B cell (primary cell): Measurements from ENCODE around the gene EVA1A. TPM values are rescaled to one million over a fixed set of nuclear protein-coding genes. Genes with fewer than 3 reads are reported as not detected.

ENCODE experiments used
- ATAC-seq: fragments of 200-7000 bp; cut with Tn5 transposase; one replicate; pipeline ENCODE4 v1.10.0; 2021; ENCODE audit warnings: low read depth, mild to moderate bottlenecking, moderate number of reproducible peaks, moderate library complexity
- CTCF ChIA-PET: fragments of 350-600 bp; sonication (Branson Sonifier 250); formaldehyde crosslinking; loops from one replicate; lab custom pipeline; 2021; ENCODE audit warnings: antibody characterized with exemption, inconsistent platforms; lab: Charles Lee
- POLR2A ChIA-PET: fragments of 350-600 bp; sonication (Branson Sonifier 250); formaldehyde crosslinking; loops from one replicate; lab custom pipeline; 2021; ENCODE audit warnings: antibody characterized with exemption; lab: Charles Lee
- DNase-seq: peaks from one replicate; pipeline ENCODE4 v3.0.0; 2013
- H2AFZ ChIP-seq: 2 replicates; pipeline ENCODE4 v1.6.1; 2012; ENCODE audit warnings: mild to moderate bottlenecking, low read depth, low read length; ENCODE audit not compliant: insufficient read depth, poor library complexity, severe bottlenecking
- H3K27ac ChIP-seq, 2 donors: 1 replicate in 1 of 2; 2 replicates in 1 of 2; pipeline ENCODE4 v1.5.1; 2012 to 2013; ENCODE audit warnings: low read length in 2 of 2, mild to moderate bottlenecking in 2 of 2, moderate library complexity in 1 of 2
- H3K27me3 ChIP-seq, 4 experiments: fragments of 200-600 bp in 1 of 4; sonication (generic) in 1 of 4; replicated peaks in 1 of 4; 1 replicate in 2 of 4; 2 replicates in 2 of 4; pipeline versions ENCODE4 v1.6.1 to v1.7.0; 2013 to 2016; ENCODE audit warnings: low read length in 3 of 4, mild to moderate bottlenecking in 2 of 4, mixed read lengths in 1 of 4, moderate library complexity in 1 of 4; ENCODE audit not compliant: insufficient read depth in 4 of 4, control insufficient read depth in 3 of 4; ENCODE audit errors: control extremely low read depth in 1 of 4
- H3K36me3 ChIP-seq, 2 experiments: replicated peaks in 1 of 2; 1 replicate in 1 of 2; 2 replicates in 1 of 2; pipeline versions ENCODE4 v1.6.1 to v1.7.1; 2013; ENCODE audit warnings: low read length in 1 of 2; ENCODE audit not compliant: insufficient read depth in 2 of 2, control insufficient read depth in 1 of 2; ENCODE audit errors: control extremely low read depth in 1 of 2, extremely low read depth in 1 of 2
- H3K4me1 ChIP-seq, 2 donors: fragments of 200-600 bp in 1 of 2; sonication (generic) in 1 of 2; 1 replicate in 1 of 2; 2 replicates in 1 of 2; pipeline versions ENCODE4 v1.5.1 to v1.6.1; 2013 to 2017; ENCODE audit warnings: low read length in 2 of 2; ENCODE audit not compliant: control insufficient read depth in 2 of 2, insufficient read depth in 2 of 2
- H3K4me2 ChIP-seq: replicated peaks from 2 replicates; pipeline ENCODE3; 2012; ENCODE audit warnings: mild to moderate bottlenecking, low read depth, low read length; ENCODE audit not compliant: poor library complexity, severe bottlenecking
- H3K4me3 ChIP-seq, 5 experiments: fragments of 200-600 bp in 1 of 5; sonication (generic) in 1 of 5; 1 replicate in 3 of 5; 2 replicates in 2 of 5; pipeline versions ENCODE4 v1.5.1 to v1.7.0; 2011 to 2016; ENCODE audit warnings: low read length in 4 of 5, mild to moderate bottlenecking in 4 of 5, low read depth in 2 of 5, control low read depth in 1 of 5, moderate library complexity in 1 of 5; ENCODE audit not compliant: insufficient read depth in 1 of 5; ENCODE audit errors: control extremely low read depth in 1 of 5, extremely low read depth in 1 of 5
- H3K79me2 ChIP-seq: fragments of 200-600 bp; sonication (generic); one replicate; pipeline ENCODE4 v1.6.0; 2016; ENCODE audit warnings: low read length; ENCODE audit not compliant: control insufficient read depth, insufficient read depth
- H3K9ac ChIP-seq: fragments of 200-600 bp; sonication (generic); 2 replicates; pipeline ENCODE4 v1.6.1; 2017; ENCODE audit warnings: mild to moderate bottlenecking, low read length, moderate library complexity
- H3K9me3 ChIP-seq, 3 donors: one replicate each; pipeline versions ENCODE4 v1.6.1 to v1.7.1; 2013; ENCODE audit warnings: low read length in 2 of 3; ENCODE audit not compliant: control insufficient read depth in 2 of 3, insufficient read depth in 1 of 3; ENCODE audit errors: control extremely low read depth in 1 of 3
- H4K20me1 ChIP-seq: 2 replicates; pipeline ENCODE4 v1.6.0; 2012; ENCODE audit warnings: mild to moderate bottlenecking, low read length; ENCODE audit not compliant: insufficient read depth, control insufficient read depth, poor library complexity, severe bottlenecking
- H3K27ac Mint-ChIP-seq: one replicate; pipeline ENCODE4 v1.8.0; 2021; ENCODE audit warnings: mixed read lengths
- H3K27me3 Mint-ChIP-seq: one replicate; pipeline ENCODE4 v1.8.0; 2021; ENCODE audit warnings: mixed read lengths
- H3K4me1 Mint-ChIP-seq: one replicate; pipeline ENCODE4 v1.8.0; 2021; ENCODE audit warnings: mixed read lengths
- H3K4me3 Mint-ChIP-seq: one replicate; pipeline ENCODE4 v1.8.0; 2021; ENCODE audit warnings: mixed read lengths
- H3K9me3 Mint-ChIP-seq: one replicate; pipeline ENCODE4 v1.8.0; 2022; ENCODE audit warnings: mixed read lengths; ENCODE audit not compliant: insufficient read depth
- EZH2 ChIP-seq: IDR thresholded peaks from 2 replicates; pipeline ENCODE4 v1.6.1; 2012; ENCODE audit warnings: borderline replicate concordance, low read depth, mild to moderate bottlenecking, moderate library complexity, low read length; ENCODE audit not compliant: insufficient read depth, poor library complexity, severe bottlenecking
- WGBS: methylation state at CpG from one replicate; pipeline ENCODE4 v1.1.5; 2013; ENCODE audit warnings: missing lambda C conversion rate; ENCODE audit not compliant: insufficient coverage; 5-methylcytosine and 5-hydroxymethylcytosine counted together
- intact Hi-C: fragments of 100-400 bp; cut with micrococcal nuclease; formaldehyde crosslinking; loops from one replicate; pipeline ENCODE4 v1.10.0; 2022
- polyA plus RNA-seq: library from polyadenylated mRNA; depleted of rRNA; stranded (reverse); fragments of >200 nt; gene quantifications from 2 replicates; pipeline ENCODE4 v1.2.3, GENCODE V29; 2012
- total RNA-seq, 2 donors: library from RNA; stranded (reverse); fragments of 120-200 nt in 1 of 2; gene quantifications; 1 replicate in 1 of 2; 2 replicates in 1 of 2; pipeline versions ENCODE4 v1.2.3 to v1.2.4, GENCODE V29; 2013 to 2022
- TF ChIP-seq, protein P1 (sequence below): fragments of 200-600 bp; IDR thresholded peaks from one replicate; pipeline ENCODE4 v1.8.0; 2022; ENCODE audit warnings: antibody characterized with exemption, mild to moderate bottlenecking

Gene EVA1A
- total and polyA plus RNA-seq, 2 donors (not counting 1 experiment from before 2014, with no cell fraction given), result not detected

DNA sequence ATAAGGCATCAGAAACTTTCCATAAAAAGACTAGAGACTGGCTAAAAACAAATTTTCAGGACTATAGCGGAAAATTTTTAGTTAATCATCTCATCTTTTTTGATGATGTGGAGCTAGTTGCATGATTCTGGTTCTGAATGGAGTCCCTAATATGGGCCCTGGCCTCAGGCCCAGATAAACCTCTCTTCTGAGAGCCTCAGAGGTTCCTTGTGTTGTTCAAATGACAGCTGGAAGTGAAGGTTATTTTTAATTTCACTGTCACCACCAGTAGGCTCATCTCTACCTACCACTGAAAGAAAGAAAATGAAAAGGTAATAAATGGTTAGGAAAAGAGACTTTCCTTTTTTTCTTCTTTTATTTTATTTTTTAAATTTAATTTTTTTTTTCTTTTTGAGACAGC lies 75.9 kb downstream of the EVA1A start:
- ChIA-PET CTCF (no interaction called here), POLR2A (no interaction called here)
- H3K4me3 Mint-ChIP-seq, result no peak overlapping the region
- Histone ChIP-seq H2AFZ (no peak overlapping the region), H3K9me3 (no peaks in the 10 kb centered on the region), H4K20me1 (no peaks in the 10 kb centered on the region), H3K4me3 (no peak overlapping the region), H3K36me3 (no peaks in the 10 kb centered on the region), H3K4me1 (no peaks in the 10 kb centered on the region), H3K4me2 (no peak overlapping the region), H3K9ac (no peak overlapping the region), H3K79me2 (no peaks in the 10 kb centered on the region), H3K27ac (no peak overlapping the region), H3K27me3 (peaks cover 0 to 17% (median 1%) of the 10 kb centered on the region in 4 experiments)
- ATAC-seq (no peak), DNase-seq (no peak)
- no peaks in the 10 kb centered on the region for H3K4me1 Mint-ChIP-seq
- no peak for TF ChIP-seq EZH2
- TF ChIP-seq, protein P1, sequence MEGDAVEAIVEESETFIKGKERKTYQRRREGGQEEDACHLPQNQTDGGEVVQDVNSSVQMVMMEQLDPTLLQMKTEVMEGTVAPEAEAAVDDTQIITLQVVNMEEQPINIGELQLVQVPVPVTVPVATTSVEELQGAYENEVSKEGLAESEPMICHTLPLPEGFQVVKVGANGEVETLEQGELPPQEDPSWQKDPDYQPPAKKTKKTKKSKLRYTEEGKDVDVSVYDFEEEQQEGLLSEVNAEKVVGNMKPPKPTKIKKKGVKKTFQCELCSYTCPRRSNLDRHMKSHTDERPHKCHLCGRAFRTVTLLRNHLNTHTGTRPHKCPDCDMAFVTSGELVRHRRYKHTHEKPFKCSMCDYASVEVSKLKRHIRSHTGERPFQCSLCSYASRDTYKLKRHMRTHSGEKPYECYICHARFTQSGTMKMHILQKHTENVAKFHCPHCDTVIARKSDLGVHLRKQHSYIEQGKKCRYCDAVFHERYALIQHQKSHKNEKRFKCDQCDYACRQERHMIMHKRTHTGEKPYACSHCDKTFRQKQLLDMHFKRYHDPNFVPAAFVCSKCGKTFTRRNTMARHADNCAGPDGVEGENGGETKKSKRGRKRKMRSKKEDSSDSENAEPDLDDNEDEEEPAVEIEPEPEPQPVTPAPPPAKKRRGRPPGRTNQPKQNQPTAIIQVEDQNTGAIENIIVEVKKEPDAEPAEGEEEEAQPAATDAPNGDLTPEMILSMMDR, result no peak
- H3K9me3 Mint-ChIP-seq, result no peaks in the 10 kb centered on the region
- H3K27me3 Mint-ChIP-seq, result peaks cover 42% of the 10 kb centered on the region
- intact Hi-C loops, result no loop called here
- no CpG with 5 or more reads among the region's 1 CpG for WGBS
- no peak overlapping the region for H3K27ac Mint-ChIP-seq

DNA sequence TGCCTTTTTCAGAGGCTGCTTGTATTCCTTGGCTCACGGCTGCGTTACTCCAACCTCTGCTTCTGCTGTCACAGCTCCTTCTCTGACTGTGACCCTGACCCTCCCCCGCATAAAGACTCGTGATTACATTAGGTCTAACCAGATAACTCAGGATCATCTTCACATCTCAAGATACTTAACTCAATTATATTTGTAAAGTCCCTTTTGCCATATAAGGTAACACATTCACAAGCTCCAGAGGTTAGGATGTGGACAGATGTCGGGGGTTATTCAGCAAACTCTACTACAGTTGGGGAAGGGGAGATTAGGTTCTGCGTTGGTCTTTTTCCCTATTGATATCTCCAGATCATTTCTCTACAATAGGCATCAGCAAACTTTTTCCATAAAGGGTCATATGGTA lies 76.9 kb downstream of the EVA1A start:
- CTCF ChIA-PET, result interaction anchor here (1.2 to 3.0 kb wide), 2 partner anchors 17 to 19 kb away, joined by 3 to 9 read pairs; no protein-coding TSS in a partner anchor
- WGBS, result 100% methylated on average over 2 of the region's 6 CpGs

More for the DNA sequence above, 76.9 kb downstream of the EVA1A start:
- Histone ChIP-seq H2AFZ (no peak overlapping the region), H3K36me3 (no peaks in the 10 kb centered on the region), H3K4me2 (no peak overlapping the region), H3K4me3 (no peak overlapping the region), H3K79me2 (no peaks in the 10 kb centered on the region), H3K9me3 (no peaks in the 10 kb centered on the region), H3K9ac (no peak overlapping the region), H3K27ac (no peak overlapping the region), H3K4me1 (no peaks in the 10 kb centered on the region), H4K20me1 (no peaks in the 10 kb centered on the region), H3K27me3 (peaks cover 0 to 17% (median 1%) of the 10 kb centered on the region in 4 experiments)
- Mint-ChIP-seq H3K9me3 (no peaks in the 10 kb centered on the region), H3K27ac (no peak overlapping the region), H3K4me3 (no peak overlapping the region), H3K27me3 (peaks cover 37% of the 10 kb centered on the region), H3K4me1 (no peaks in the 10 kb centered on the region)
- intact Hi-C loops, result no loop called here
- ATAC-seq (no peak), DNase-seq (no peak)
- TF ChIP-seq EZH2, result no peak
- TF ChIP-seq, protein P1, result no peak
- POLR2A ChIA-PET, result no interaction called here
